ENCODE measurements around the gene CTNND2.

Gene CTNND2

GRCh38 chr5:11084111-11084510 is 820.1 kb downstream of the CTNND2 start:
- no peaks in the 10 kb centered on the region for H3K4me1 ChIP-seq (ENCODE audit: control extremely low read depth in 1 of 4, control insufficient read depth in 4 of 4, insufficient read depth in 4 of 4, low read length in 3 of 4)
- no peak for DNase-seq
- H3K36me3 ChIP-seq (ENCODE audit: control insufficient read depth in 4 of 4, insufficient read depth in 4 of 4, low read length in 3 of 4) = no peaks in the 10 kb centered on the region
- no peaks in the 10 kb centered on the region for H3K27me3 ChIP-seq (replicated peaks in 2 of 5; ENCODE audit: control insufficient read depth in 4 of 5, insufficient read depth in 5 of 5, low read length in 4 of 5)
- H3K4me3 ChIP-seq (ENCODE audit: control insufficient read depth in 1 of 7, extremely low read depth in 1 of 7, insufficient read depth in 4 of 7, low read depth in 2 of 7, low read length in 6 of 7) = no peak overlapping the region
- ChIA-PET POLR2A (no interaction called here), CTCF (no interaction called here)
- H3K27ac ChIP-seq (ENCODE audit: insufficient read depth in 1 of 2, low read depth in 1 of 2, low read length in 2 of 2, poor library complexity in 1 of 2, severe bottlenecking in 2 of 2) = no peak overlapping the region
- 60% methylated on average over 3 of the region's 3 CpGs for WGBS (ENCODE audit: insufficient coverage)
- H3K9me3 ChIP-seq (ENCODE audit: control extremely low read depth in 1 of 5, control insufficient read depth in 4 of 5, insufficient read depth in 2 of 5, low read depth in 1 of 5, low read length in 4 of 5) = peaks cover 0 to 12% (median 3%) of the 10 kb centered on the region in 5 experiments

GRCh38 chr5:11082404-11082945 is 821.8 kb downstream of the CTNND2 start:
- ChIA-PET CTCF (no interaction called here), POLR2A (no interaction called here)
- DNase-seq = no peak
- no peaks in the 10 kb centered on the region for H3K4me1 ChIP-seq (ENCODE audit: control extremely low read depth in 1 of 4, control insufficient read depth in 4 of 4, insufficient read depth in 4 of 4, low read length in 3 of 4)
- no peak overlapping the region for H3K4me3 ChIP-seq (ENCODE audit: control insufficient read depth in 1 of 7, extremely low read depth in 1 of 7, insufficient read depth in 4 of 7, low read depth in 2 of 7, low read length in 6 of 7)
- WGBS (ENCODE audit: insufficient coverage) = 97% methylated on average over 18 of the region's 21 CpGs
- peaks cover 0 to 5% (median 1%) of the 10 kb centered on the region in 5 experiments for H3K9me3 ChIP-seq (ENCODE audit: control extremely low read depth in 1 of 5, control insufficient read depth in 4 of 5, insufficient read depth in 2 of 5, low read depth in 1 of 5, low read length in 4 of 5)
- no peaks in the 10 kb centered on the region for H3K27me3 ChIP-seq (replicated peaks in 2 of 5; ENCODE audit: control insufficient read depth in 4 of 5, insufficient read depth in 5 of 5, low read length in 4 of 5)
- no peaks in the 10 kb centered on the region for H3K36me3 ChIP-seq (ENCODE audit: control insufficient read depth in 4 of 4, insufficient read depth in 4 of 4, low read length in 3 of 4)
- no peak overlapping the region for H3K27ac ChIP-seq (ENCODE audit: insufficient read depth in 1 of 2, low read depth in 1 of 2, low read length in 2 of 2, poor library complexity in 1 of 2, severe bottlenecking in 2 of 2)

- no peak for DNase-seq
- H3K9me3 ChIP-seq (ENCODE audit: control extremely low read depth in 1 of 5, control insufficient read depth in 4 of 5, insufficient read depth in 2 of 5, low read depth in 1 of 5, low read length in 4 of 5) = no peaks in the 10 kb centered on the region
- POLR2A ChIA-PET = no interaction called here
- CTCF ChIA-PET = no interaction called here
- H3K4me1 ChIP-seq (ENCODE audit: control extremely low read depth in 1 of 4, control insufficient read depth in 4 of 4, insufficient read depth in 4 of 4, low read length in 3 of 4) = no peaks in the 10 kb centered on the region
- no peaks in the 10 kb centered on the region for H3K36me3 ChIP-seq (ENCODE audit: control insufficient read depth in 4 of 4, insufficient read depth in 4 of 4, low read length in 3 of 4)
- peaks cover 0 to 2% (median 0%) of the 10 kb centered on the region in 5 experiments for H3K27me3 ChIP-seq (replicated peaks in 2 of 5; ENCODE audit: control insufficient read depth in 4 of 5, insufficient read depth in 5 of 5, low read length in 4 of 5)
- no peak overlapping the region for H3K27ac ChIP-seq (ENCODE audit: insufficient read depth in 1 of 2, low read depth in 1 of 2, low read length in 2 of 2, poor library complexity in 1 of 2, severe bottlenecking in 2 of 2)
- no peak overlapping the region for H3K4me3 ChIP-seq (ENCODE audit: control insufficient read depth in 1 of 7, extremely low read depth in 1 of 7, insufficient read depth in 4 of 7, low read depth in 2 of 7, low read length in 6 of 7)
- 93% methylated on average over 4 of the region's 4 CpGs for WGBS (ENCODE audit: insufficient coverage)
Measured at GRCh38 chr5:11076945-11077613, 827.2 kb downstream of the CTNND2 start.

- Histone ChIP-seq H3K4me1 (ENCODE audit: control extremely low read depth in 1 of 4, control insufficient read depth in 4 of 4, insufficient read depth in 4 of 4, low read length in 3 of 4) (no peaks in the 10 kb centered on the region), H3K36me3 (ENCODE audit: control insufficient read depth in 4 of 4, insufficient read depth in 4 of 4, low read length in 3 of 4) (no peaks in the 10 kb centered on the region), H3K27me3 (replicated peaks in 2 of 5; ENCODE audit: control insufficient read depth in 4 of 5, insufficient read depth in 5 of 5, low read length in 4 of 5) (peaks cover 0 to 2% (median 0%) of the 10 kb centered on the region in 5 experiments), H3K4me3 (ENCODE audit: control insufficient read depth in 1 of 7, extremely low read depth in 1 of 7, insufficient read depth in 4 of 7, low read depth in 2 of 7, low read length in 6 of 7) (no peak overlapping the region), H3K27ac (ENCODE audit: insufficient read depth in 1 of 2, low read depth in 1 of 2, low read length in 2 of 2, poor library complexity in 1 of 2, severe bottlenecking in 2 of 2) (no peak overlapping the region), H3K9me3 (ENCODE audit: control extremely low read depth in 1 of 5, control insufficient read depth in 4 of 5, insufficient read depth in 2 of 5, low read depth in 1 of 5, low read length in 4 of 5) (peaks cover 0 to 4% (median 0%) of the 10 kb centered on the region in 5 experiments)
- ChIA-PET POLR2A (no interaction called here), CTCF (interaction anchor here (0.9 kb wide), 1 partner anchor 520 kb away, joined by 3 read pairs; no protein-coding TSS in a partner anchor)
- peak; percentile 8 to 28 (median 25) for DNase-seq
- 100% methylated on average over 2 of the region's 12 CpGs for WGBS (ENCODE audit: insufficient coverage)
Measured at GRCh38 chr5:11075035-11075805, 829.0 kb downstream of the CTNND2 start.

GRCh38 chr5:11072568-11072967 is 831.7 kb downstream of the CTNND2 start:
- Histone ChIP-seq H3K36me3 (ENCODE audit: control insufficient read depth in 4 of 4, insufficient read depth in 4 of 4, low read length in 3 of 4) (no peaks in the 10 kb centered on the region), H3K27ac (ENCODE audit: insufficient read depth in 1 of 2, low read depth in 1 of 2, low read length in 2 of 2, poor library complexity in 1 of 2, severe bottlenecking in 2 of 2) (no peak overlapping the region), H3K4me1 (ENCODE audit: control extremely low read depth in 1 of 4, control insufficient read depth in 4 of 4, insufficient read depth in 4 of 4, low read length in 3 of 4) (no peaks in the 10 kb centered on the region), H3K27me3 (replicated peaks in 2 of 5; ENCODE audit: control insufficient read depth in 4 of 5, insufficient read depth in 5 of 5, low read length in 4 of 5) (peaks cover 0 to 2% (median 0%) of the 10 kb centered on the region in 5 experiments), H3K4me3 (ENCODE audit: control insufficient read depth in 1 of 7, extremely low read depth in 1 of 7, insufficient read depth in 4 of 7, low read depth in 2 of 7, low read length in 6 of 7) (no peak overlapping the region), H3K9me3 (ENCODE audit: control extremely low read depth in 1 of 5, control insufficient read depth in 4 of 5, insufficient read depth in 2 of 5, low read depth in 1 of 5, low read length in 4 of 5) (peaks cover 0 to 16% (median 0%) of the 10 kb centered on the region in 5 experiments)
- ChIA-PET POLR2A (no interaction called here), CTCF (no interaction called here)
- 97% methylated on average over 5 of the region's 5 CpGs for WGBS (ENCODE audit: insufficient coverage)
- DNase-seq = no peak

GRCh38 chr5:11072076-11072475 is 832.2 kb downstream of the CTNND2 start:
- ChIA-PET CTCF (no interaction called here), POLR2A (no interaction called here)
- peaks cover 0 to 16% (median 0%) of the 10 kb centered on the region in 5 experiments for H3K9me3 ChIP-seq (ENCODE audit: control extremely low read depth in 1 of 5, control insufficient read depth in 4 of 5, insufficient read depth in 2 of 5, low read depth in 1 of 5, low read length in 4 of 5)
- DNase-seq = no peak
- H3K27me3 ChIP-seq (replicated peaks in 2 of 5; ENCODE audit: control insufficient read depth in 4 of 5, insufficient read depth in 5 of 5, low read length in 4 of 5) = peaks cover 0 to 2% (median 0%) of the 10 kb centered on the region in 5 experiments
- no peaks in the 10 kb centered on the region for H3K36me3 ChIP-seq (ENCODE audit: control insufficient read depth in 4 of 4, insufficient read depth in 4 of 4, low read length in 3 of 4)
- H3K27ac ChIP-seq (ENCODE audit: insufficient read depth in 1 of 2, low read depth in 1 of 2, low read length in 2 of 2, poor library complexity in 1 of 2, severe bottlenecking in 2 of 2) = no peak overlapping the region
- WGBS (ENCODE audit: insufficient coverage) = no CpG with 5 or more reads among the region's 1 CpG
- H3K4me3 ChIP-seq (ENCODE audit: control insufficient read depth in 1 of 7, extremely low read depth in 1 of 7, insufficient read depth in 4 of 7, low read depth in 2 of 7, low read length in 6 of 7) = no peak overlapping the region
- no peaks in the 10 kb centered on the region for H3K4me1 ChIP-seq (ENCODE audit: control extremely low read depth in 1 of 4, control insufficient read depth in 4 of 4, insufficient read depth in 4 of 4, low read length in 3 of 4)

GRCh38 chr5:11069041-11069440 is 835.2 kb downstream of the CTNND2 start:
- H3K27ac ChIP-seq (ENCODE audit: insufficient read depth in 1 of 2, low read depth in 1 of 2, low read length in 2 of 2, poor library complexity in 1 of 2, severe bottlenecking in 2 of 2) = no peak overlapping the region
- peaks cover 0 to 16% (median 0%) of the 10 kb centered on the region in 5 experiments for H3K9me3 ChIP-seq (ENCODE audit: control extremely low read depth in 1 of 5, control insufficient read depth in 4 of 5, insufficient read depth in 2 of 5, low read depth in 1 of 5, low read length in 4 of 5)
- no peaks in the 10 kb centered on the region for H3K4me1 ChIP-seq (ENCODE audit: control extremely low read depth in 1 of 4, control insufficient read depth in 4 of 4, insufficient read depth in 4 of 4, low read length in 3 of 4)
- H3K27me3 ChIP-seq (replicated peaks in 2 of 5; ENCODE audit: control insufficient read depth in 4 of 5, insufficient read depth in 5 of 5, low read length in 4 of 5) = no peaks in the 10 kb centered on the region
- no peak overlapping the region for H3K4me3 ChIP-seq (ENCODE audit: control insufficient read depth in 1 of 7, extremely low read depth in 1 of 7, insufficient read depth in 4 of 7, low read depth in 2 of 7, low read length in 6 of 7)
- ChIA-PET POLR2A (no interaction called here), CTCF (no interaction called here)
- no peaks in the 10 kb centered on the region for H3K36me3 ChIP-seq (ENCODE audit: control insufficient read depth in 4 of 4, insufficient read depth in 4 of 4, low read length in 3 of 4)
- DNase-seq = no peak
- WGBS (ENCODE audit: insufficient coverage) = 89% methylated on average over 1 of the region's 3 CpGs

Measured in common myeloid progenitor, CD34-positive (primary cell).